ENCODE results near the gene YPEL5. TPM values are rescaled to one million over a fixed set of nuclear protein-coding genes. Genes with fewer than 3 reads are reported as not detected.

The YPEL5 gene
- polyA plus RNA-seq, 1 donor (not counting 4 experiments of a cell fraction or from before 2014, with no cell fraction given): 126 TPM

DNA sequence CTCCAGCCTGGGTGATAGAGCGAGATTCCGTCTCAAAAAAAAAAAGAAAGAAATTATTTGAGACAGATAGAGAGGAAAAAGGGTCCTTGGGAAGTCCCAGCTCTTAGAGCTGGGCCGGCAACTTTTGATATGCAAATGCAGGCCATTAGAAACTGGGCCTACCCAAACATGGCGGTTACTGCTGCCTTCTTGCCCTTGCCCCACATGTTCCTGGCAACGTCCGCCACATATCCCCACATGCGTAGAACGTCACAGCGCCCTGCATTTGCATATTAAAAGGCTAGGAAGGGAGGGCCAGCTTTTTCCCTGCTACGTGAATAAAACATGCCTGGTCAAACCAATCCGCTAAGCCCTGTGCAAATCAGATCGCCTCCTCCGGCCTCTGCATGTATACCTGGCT lies 43.8 kb downstream of the YPEL5 start:
- no peak overlapping the region for H2AFZ ChIP-seq (ENCODE audit: control insufficient read depth, low read length)
- no peaks in the 10 kb centered on the region for H3K9me1 ChIP-seq (ENCODE audit: control insufficient read depth, extremely low read depth, insufficient read depth, low read length)
- no peak overlapping the region for H3K4me2 ChIP-seq (ENCODE audit: control insufficient read depth, extremely low read depth, insufficient read depth, low read depth, low read length)
- no peaks in the 10 kb centered on the region for H3K9me3 ChIP-seq (ENCODE audit: control insufficient read depth, low read depth, low read length)
- no peaks in the 10 kb centered on the region for H3K36me3 ChIP-seq (ENCODE audit: control insufficient read depth in 2 of 2, extremely low read depth in 1 of 2, insufficient read depth in 2 of 2, low read length in 2 of 2)
- dilution Hi-C loops (cut with MboI; ENCODE audit: extremely low pct_ligation_motif_present, low sequenced_read_pairs): no loop called here
- H3K4me3 ChIP-seq (ENCODE audit: control insufficient read depth in 2 of 3, extremely low read depth in 1 of 3, insufficient read depth in 2 of 3, low read depth in 1 of 3, low read length in 3 of 3): no peak overlapping the region
- no peaks in the 10 kb centered on the region for H4K20me1 ChIP-seq (ENCODE audit: control insufficient read depth, extremely low read depth, insufficient read depth, low read length)
- DNase-seq (ENCODE audit: low read depth, low spot score): no peak
- peaks cover 19% of the 10 kb centered on the region for H3K27me3 ChIP-seq (ENCODE audit: control insufficient read depth, extremely low read depth, insufficient read depth, low read length)
- no peaks in the 10 kb centered on the region for H3K4me1 ChIP-seq (ENCODE audit: control insufficient read depth, extremely low read depth, insufficient read depth, low read length)
- H3K9ac ChIP-seq (ENCODE audit: control insufficient read depth, extremely low read depth, insufficient read depth, low read length): no peak overlapping the region
- no peak overlapping the region for H3K27ac ChIP-seq (ENCODE audit: control insufficient read depth, insufficient read depth, low read length)
- TF ChIP-seq, protein P1, sequence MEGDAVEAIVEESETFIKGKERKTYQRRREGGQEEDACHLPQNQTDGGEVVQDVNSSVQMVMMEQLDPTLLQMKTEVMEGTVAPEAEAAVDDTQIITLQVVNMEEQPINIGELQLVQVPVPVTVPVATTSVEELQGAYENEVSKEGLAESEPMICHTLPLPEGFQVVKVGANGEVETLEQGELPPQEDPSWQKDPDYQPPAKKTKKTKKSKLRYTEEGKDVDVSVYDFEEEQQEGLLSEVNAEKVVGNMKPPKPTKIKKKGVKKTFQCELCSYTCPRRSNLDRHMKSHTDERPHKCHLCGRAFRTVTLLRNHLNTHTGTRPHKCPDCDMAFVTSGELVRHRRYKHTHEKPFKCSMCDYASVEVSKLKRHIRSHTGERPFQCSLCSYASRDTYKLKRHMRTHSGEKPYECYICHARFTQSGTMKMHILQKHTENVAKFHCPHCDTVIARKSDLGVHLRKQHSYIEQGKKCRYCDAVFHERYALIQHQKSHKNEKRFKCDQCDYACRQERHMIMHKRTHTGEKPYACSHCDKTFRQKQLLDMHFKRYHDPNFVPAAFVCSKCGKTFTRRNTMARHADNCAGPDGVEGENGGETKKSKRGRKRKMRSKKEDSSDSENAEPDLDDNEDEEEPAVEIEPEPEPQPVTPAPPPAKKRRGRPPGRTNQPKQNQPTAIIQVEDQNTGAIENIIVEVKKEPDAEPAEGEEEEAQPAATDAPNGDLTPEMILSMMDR (optimal IDR thresholded peaks at IDR 0.05 in 1 of 3, IDR thresholded peaks at IDR 0.05 in 1 of 3, conservative IDR thresholded peaks at IDR 0.05 in 1 of 3; ENCODE audit: extremely low read depth in 1 of 3, insufficient read depth in 2 of 3, low read length in 3 of 3): no peak
- no peak for TF ChIP-seq EZH2 (IDR thresholded peaks at IDR 0.05; ENCODE audit: low read length)
- FAIRE-seq: no peak
- H3K79me2 ChIP-seq (ENCODE audit: control insufficient read depth, insufficient read depth, low read length): no peaks in the 10 kb centered on the region

DNA sequence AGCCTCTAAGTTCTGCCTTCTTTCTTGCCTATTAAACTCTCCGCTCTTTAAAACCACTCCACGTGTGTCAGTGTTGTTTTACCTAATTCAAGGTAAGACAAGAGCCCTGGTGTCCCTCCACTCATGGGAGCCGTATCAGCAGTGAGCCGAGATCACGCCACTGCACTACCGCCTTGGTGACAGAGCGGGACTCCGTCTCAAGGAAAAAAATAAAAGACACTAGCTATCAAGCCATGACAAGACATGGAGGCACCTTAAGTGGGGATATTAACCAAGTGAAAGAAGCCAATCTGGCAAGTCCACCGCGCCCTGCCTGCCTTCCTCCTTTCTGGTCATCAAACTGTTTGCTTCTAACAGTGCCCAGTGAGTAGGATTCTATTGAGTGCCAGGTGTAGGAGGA lies 44.3 kb downstream of the YPEL5 start:
- Histone ChIP-seq H3K4me1 (ENCODE audit: control insufficient read depth, extremely low read depth, insufficient read depth, low read length) (no peaks in the 10 kb centered on the region), H3K4me2 (ENCODE audit: control insufficient read depth, extremely low read depth, insufficient read depth, low read depth, low read length) (no peak overlapping the region), H2AFZ (ENCODE audit: control insufficient read depth, low read length) (no peak overlapping the region), H3K9me1 (ENCODE audit: control insufficient read depth, extremely low read depth, insufficient read depth, low read length) (no peaks in the 10 kb centered on the region), H3K4me3 (ENCODE audit: control insufficient read depth in 2 of 3, extremely low read depth in 1 of 3, insufficient read depth in 2 of 3, low read depth in 1 of 3, low read length in 3 of 3) (no peak overlapping the region), H4K20me1 (ENCODE audit: control insufficient read depth, extremely low read depth, insufficient read depth, low read length) (no peaks in the 10 kb centered on the region), H3K79me2 (ENCODE audit: control insufficient read depth, insufficient read depth, low read length) (no peaks in the 10 kb centered on the region), H3K9ac (ENCODE audit: control insufficient read depth, extremely low read depth, insufficient read depth, low read length) (no peak overlapping the region), H3K27ac (ENCODE audit: control insufficient read depth, insufficient read depth, low read length) (no peak overlapping the region), H3K9me3 (ENCODE audit: control insufficient read depth, low read depth, low read length) (no peaks in the 10 kb centered on the region), H3K27me3 (ENCODE audit: control insufficient read depth, extremely low read depth, insufficient read depth, low read length) (peaks cover 14% of the 10 kb centered on the region), H3K36me3 (ENCODE audit: control insufficient read depth in 2 of 2, extremely low read depth in 1 of 2, insufficient read depth in 2 of 2, low read length in 2 of 2) (no peaks in the 10 kb centered on the region)
- TF ChIP-seq, protein P1 (optimal IDR thresholded peaks at IDR 0.05 in 1 of 3, IDR thresholded peaks at IDR 0.05 in 1 of 3, conservative IDR thresholded peaks at IDR 0.05 in 1 of 3; ENCODE audit: extremely low read depth in 1 of 3, insufficient read depth in 2 of 3, low read length in 3 of 3): no peak
- TF ChIP-seq EZH2 (IDR thresholded peaks at IDR 0.05; ENCODE audit: low read length): no peak
- DNase-seq (ENCODE audit: low read depth, low spot score): no peak
- dilution Hi-C loops (cut with MboI; ENCODE audit: extremely low pct_ligation_motif_present, low sequenced_read_pairs): no loop called here
- FAIRE-seq: no peak

Data from keratinocyte (primary cell).